ENCODE data around the gene VEPH1.
"Not testable (repeated sequence)": the region's sequence is repeated elsewhere in the genome, so short reads cannot be mapped to it uniquely, and the experiment has no call there.

VEPH1 gene

GRCh38 chr3:157348304-157349075 is 154.7 kb downstream of the VEPH1 start:
- DNase-seq (ENCODE audit: low read depth) = not testable (repeated sequence)

DNA sequence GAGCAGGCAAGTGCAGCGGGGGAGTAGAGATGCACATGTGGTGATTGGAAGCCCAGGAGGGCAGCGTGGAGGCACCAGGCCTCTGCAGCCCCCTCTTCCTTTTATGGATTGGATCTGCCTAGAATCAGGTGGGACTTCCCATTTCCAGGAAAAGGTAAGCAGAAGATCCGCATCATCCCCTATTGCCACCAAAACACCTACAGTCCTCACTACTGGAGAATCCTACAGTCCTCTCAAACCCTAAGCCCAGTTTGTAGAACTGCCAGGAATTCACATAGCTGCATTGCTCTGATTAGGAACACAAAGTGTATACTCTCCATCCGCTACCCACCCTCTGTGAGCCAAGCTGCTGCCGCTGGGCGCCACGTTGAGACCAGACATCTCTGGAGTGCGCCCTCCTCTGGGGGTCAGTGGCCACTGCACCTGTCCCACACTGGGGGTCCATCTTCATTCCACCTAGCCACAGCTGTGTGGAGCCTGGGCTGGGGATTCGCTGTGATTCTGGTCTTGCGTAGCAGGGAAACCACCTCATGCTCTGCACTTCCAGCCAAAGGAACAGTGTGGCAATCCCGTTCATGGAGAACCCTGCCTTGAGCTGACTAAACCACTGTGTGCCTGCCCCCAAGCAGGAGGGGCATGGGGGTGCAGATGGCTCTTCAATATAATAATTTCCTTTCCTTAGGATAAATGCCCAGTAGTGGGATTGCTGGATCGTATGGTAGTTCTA is 155.5 kb downstream of the VEPH1 start:
- DNase-seq (ENCODE audit: low read depth) = no peak

DNA sequence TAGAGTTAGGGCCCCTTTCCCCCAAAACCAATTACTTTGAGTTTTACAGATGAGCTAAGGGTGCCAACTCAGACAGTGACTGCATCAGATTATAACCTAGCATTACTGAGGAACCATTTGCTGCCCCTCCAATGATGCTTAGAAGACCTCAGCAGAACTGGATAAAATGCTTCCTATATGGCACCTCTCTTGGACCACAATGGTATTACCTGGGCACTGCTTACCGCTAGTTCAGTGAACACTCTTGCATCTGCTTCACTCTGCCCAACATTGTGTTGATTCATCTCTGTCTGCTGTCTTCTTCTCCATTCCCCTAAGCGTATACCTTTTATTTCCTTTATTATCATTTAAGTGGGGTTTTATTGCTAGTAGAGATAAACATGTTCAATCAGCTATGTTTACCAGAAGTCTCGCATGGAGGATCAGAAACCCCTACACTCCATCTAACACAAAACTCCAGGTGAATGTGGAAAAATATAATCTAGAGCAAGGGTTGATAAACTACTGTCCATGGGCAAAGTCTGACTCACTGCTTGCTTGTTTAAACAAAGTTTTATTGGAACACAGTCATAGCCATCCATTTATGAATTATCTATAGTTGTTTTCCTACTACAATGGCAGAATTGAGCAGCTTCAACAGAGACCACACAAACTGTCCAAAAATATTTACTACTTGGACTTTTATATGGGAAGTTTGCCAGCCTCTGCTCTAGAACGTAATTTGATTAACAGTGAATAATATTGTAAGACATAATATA is 166.8 kb downstream of the VEPH1 start:
- no peak for DNase-seq (ENCODE audit: low read depth)

DNA sequence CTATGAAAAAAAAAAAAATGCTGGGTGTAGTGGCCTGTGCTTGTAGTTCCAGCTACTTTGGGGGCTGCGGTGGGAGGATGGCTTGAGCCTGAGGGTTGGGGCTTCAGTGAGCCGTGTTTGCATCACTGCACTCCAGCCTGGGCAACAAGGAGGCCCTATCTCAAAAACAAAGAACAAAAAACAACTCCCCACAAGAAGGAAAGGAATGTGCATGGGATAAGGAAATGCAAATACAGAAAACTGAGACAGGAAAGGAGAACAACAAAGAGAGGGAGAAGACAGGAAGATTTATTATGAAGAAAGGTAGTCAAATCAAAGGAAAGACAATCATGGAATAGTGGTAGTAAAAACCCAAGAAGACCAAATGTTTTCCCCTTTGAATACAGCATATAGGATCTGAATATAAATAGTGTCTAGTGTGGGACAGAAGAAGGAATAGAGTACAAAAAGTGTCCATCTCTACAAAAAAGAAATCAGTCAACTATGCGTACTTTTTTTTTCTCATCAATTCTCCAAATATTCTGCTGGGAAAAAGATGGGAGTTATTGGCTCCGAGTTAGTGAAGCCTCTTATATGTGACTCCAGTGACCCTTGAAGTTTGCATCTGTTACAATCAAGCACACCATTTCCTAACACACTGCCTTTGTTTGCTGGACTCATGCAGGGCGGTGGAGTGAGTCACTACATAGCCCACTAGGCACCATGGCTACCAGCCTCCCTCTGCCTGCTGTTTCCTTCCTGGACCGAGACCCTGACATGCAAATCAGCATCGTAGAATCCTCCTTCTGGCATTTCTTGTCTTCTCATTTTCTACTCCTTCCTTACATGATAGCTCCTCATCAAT is 167.8 kb downstream of the VEPH1 start:
- no peak for DNase-seq (ENCODE audit: low read depth)

DNA sequence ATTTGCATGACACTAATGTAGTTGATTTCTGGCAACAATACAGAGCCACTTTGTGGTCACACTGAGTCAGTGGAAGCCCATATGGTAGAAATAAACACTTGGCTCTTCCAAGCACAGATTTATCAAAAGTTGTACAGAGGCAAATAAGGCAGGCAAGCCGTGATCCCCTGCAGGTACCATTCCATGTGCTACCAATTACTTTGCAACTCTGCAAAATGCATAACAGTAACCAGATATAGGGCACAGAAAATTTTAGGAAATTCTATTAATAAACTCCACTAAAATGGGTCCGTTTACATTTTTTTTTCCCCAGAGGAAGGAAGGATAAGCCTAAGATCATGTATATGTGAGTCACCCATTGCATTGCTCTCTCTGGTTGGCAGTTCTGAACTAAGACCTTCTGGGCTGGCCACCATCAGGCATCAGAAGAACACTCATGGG is 169.6 kb downstream of the VEPH1 start:
- DNase-seq (ENCODE audit: low read depth) = no peak

GRCh38 chr3:157330206-157330605 is 173.0 kb downstream of the VEPH1 start:
- DNase-seq (ENCODE audit: low read depth) = no peak

- no peak for DNase-seq (ENCODE audit: low read depth)
These were observed 173.7 kb downstream of the VEPH1 start for GRCh38 chr3:157329551-157329950.

- no peak for DNase-seq (ENCODE audit: low read depth)
These were observed 175.4 kb downstream of the VEPH1 start for GRCh38 chr3:157327837-157328236.

DNA sequence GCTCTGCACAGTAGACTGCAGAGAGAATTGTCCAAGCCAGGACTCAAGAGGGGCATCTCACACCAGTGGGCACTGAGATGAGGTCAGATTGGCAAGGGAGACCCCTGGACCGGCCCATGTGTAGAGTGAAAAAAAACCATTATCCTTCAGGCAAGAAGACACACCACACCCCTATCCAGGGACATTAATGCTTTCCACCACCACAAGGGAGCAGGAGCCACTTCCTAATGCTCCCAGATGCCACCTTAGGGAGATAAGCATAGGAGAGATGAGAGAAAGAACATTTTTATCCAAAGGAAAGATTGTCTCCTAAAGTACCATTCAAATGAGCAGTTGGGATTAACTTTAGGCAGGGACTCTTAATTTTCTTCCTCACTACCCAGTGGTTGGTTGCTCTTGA is 176.2 kb downstream of the VEPH1 start:
- DNase-seq (ENCODE audit: low read depth) = no peak

GRCh38 chr3:157324869-157325268 is 178.3 kb downstream of the VEPH1 start:
- not testable (repeated sequence) for DNase-seq (ENCODE audit: low read depth)

- DNase-seq (ENCODE audit: low read depth) = no peak
These were observed 179.9 kb downstream of the VEPH1 start for GRCh38 chr3:157323360-157323759.

DNA sequence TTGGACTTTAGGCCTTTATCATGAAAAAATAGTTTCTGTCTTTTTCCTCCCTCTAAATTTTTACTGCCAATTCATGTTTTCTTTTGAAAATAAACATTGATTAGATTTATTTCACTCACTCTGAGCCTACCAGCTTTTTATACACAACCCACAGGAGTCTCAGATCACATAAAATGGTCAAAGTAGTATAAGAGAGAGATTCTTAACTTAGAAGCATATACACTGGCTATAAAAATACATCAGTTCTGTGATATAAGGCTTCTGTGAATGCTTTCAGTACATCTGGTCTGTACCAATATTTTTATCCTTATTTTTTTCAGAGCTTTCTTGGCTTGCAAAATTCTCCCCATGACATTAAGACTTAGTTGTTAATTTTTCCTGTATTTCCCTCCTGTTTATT is 183.5 kb downstream of the VEPH1 start:
- no peak for DNase-seq (ENCODE audit: low read depth)

GRCh38 chr3:157318639-157319288 is 184.5 kb downstream of the VEPH1 start:
- no peak for DNase-seq (ENCODE audit: low read depth)

DNA sequence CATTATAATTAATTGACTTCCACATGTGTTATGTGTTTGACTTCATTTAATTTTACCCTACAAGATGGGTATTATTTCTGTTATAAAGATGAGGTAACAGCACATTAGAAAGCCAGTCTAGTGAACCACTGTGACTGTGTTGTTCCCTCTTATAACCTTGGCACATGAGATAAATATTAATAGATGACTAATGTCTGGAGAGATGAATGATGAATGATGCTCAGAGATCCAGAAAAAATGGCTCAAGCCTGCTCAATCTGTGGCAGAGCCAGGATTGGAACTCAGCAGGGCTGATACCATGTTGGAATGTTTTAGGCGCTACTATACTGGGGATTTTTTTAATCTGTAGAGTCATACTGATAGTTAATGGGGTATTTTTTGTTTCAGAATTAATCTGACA is 185.3 kb downstream of the VEPH1 start:
- no peak for DNase-seq (ENCODE audit: low read depth)

DNA sequence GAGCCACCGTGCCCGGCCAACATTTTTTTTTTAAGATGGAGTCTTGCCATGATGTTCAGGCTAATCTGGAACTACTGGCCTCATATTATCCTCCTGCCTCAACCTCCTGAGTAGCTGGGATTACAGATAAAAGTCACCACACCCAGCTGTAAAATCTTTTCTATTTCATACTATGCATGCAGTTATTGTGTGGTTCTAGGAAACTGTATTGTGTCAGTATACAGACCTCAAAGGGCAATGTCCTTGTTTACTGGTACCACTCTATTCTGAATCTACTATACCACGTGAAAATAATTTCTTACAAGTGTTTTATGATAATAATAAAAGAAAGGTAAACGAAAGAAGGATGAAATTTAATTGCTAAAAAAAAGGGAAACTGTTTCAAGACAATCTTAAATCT is 190.0 kb downstream of the VEPH1 start:
- DNase-seq (ENCODE audit: low read depth) = no peak

DNA sequence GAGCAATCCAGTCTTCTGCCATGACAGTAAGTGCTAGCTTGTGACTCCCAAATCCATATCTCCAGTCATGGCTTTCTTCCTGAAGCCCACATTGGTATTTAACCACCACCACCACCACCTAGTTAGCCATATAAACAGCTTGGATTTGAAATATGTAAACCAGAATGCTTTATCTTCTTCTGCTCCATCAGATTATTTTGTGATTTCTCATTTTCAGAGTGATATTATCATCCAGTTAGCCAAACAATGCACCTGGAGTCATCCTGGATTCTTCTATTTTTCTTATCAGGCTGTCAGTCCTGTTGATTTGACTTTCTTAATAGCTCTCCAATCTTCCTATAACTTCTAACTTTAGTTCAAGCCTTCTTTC is 190.9 kb downstream of the VEPH1 start:
- no peak for DNase-seq (ENCODE audit: low read depth)

GRCh38 chr3:157311633-157312375 is 191.4 kb downstream of the VEPH1 start:
- DNase-seq (ENCODE audit: low read depth) = no peak

GRCh38 chr3:157310329-157311052 is 192.7 kb downstream of the VEPH1 start:
- DNase-seq (ENCODE audit: low read depth) = no peak

DNA sequence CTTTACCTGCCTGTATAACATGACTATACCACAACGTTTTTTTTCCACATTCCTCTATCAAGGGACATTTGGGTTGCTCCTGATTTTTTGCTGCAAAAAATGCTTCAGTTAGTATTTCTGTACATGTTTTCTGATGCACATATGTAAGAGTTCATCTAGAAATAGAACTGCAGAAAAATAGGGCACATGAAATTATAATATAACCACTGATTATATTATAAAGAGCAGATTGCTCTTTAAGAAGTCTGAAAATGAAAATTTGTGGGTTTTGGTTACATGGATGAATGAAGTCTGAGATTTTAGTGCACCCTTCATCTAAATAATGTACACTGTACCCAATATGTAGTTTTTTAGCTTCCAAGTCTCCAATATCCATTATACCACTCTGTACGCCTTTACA is 196.7 kb downstream of the VEPH1 start:
- DNase-seq (ENCODE audit: low read depth) = no peak

DNA sequence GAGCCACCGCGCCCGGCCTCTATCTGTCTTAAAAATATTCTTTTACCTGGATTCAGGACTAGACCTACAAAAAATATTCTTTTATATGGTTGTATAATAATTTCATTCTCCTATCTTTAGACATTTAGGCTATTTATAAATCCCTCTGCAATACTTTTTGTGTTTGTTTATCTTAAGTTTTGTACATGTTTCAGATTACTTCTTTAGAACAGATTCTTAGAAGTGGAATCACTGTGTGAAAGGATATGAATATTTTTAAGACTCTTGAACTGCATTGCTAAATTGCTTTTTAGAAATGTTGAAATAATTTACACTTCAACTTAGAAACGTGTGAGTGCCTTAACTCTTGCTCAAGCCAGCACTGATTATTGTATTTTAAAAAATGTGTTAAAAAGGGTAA is 197.8 kb downstream of the VEPH1 start:
- DNase-seq (ENCODE audit: low read depth) = no peak

Data from T-helper 22 cell (primary cell).